HK-2 (cell line): Measurements from ENCODE around the gene TSSC4.

ENCODE experiments used
- DNase-seq: peaks from one replicate; pipeline ENCODE4 v3.0.0-alpha.2; 2018; ENCODE audit not compliant: unreplicated experiment

The TSSC4 gene

GRCh38 chr11:2400762-2401435 is 349 bp downstream of the TSSC4 start:
- no peak for DNase-seq

GRCh38 chr11:2401436-2401984 is 960 bp downstream of the TSSC4 start:
- no peak for DNase-seq

- DNase-seq, result no peak
Observed at GRCh38 chr11:2402106-2402505, 1.6 kb downstream of the TSSC4 start.

GRCh38 chr11:2402890-2403645 is 2.5 kb downstream of the TSSC4 start:
- DNase-seq, result no peak

GRCh38 chr11:2404735-2405196 is 4.2 kb downstream of the TSSC4 start:
- DNase-seq, result no peak

- DNase-seq, result no peak
Observed at GRCh38 chr11:2406451-2406850, 5.9 kb downstream of the TSSC4 start.

GRCh38 chr11:2406878-2407410 is 6.4 kb downstream of the TSSC4 start:
- no peak for DNase-seq

GRCh38 chr11:2408671-2409070 is 8.1 kb downstream of the TSSC4 start:
- DNase-seq, result no peak

- no peak for DNase-seq
Observed at GRCh38 chr11:2409126-2409525, 8.6 kb downstream of the TSSC4 start.

GRCh38 chr11:2409611-2410468 is 9.3 kb downstream of the TSSC4 start:
- no peak for DNase-seq

GRCh38 chr11:2410616-2411015 is 10.1 kb downstream of the TSSC4 start:
- DNase-seq, result no peak

- no peak for DNase-seq
Observed at GRCh38 chr11:2411446-2412305, 11.1 kb downstream of the TSSC4 start.

- DNase-seq, result no peak
Observed at GRCh38 chr11:2412323-2412722, 11.8 kb downstream of the TSSC4 start.

- DNase-seq, result no peak
Observed at GRCh38 chr11:2413742-2414579, 13.4 kb downstream of the TSSC4 start.

- DNase-seq, result no peak
Observed at GRCh38 chr11:2414616-2415015, 14.1 kb downstream of the TSSC4 start.

- no peak for DNase-seq
Observed at GRCh38 chr11:2415171-2415570, 14.6 kb downstream of the TSSC4 start.

- DNase-seq, result no peak
Observed at GRCh38 chr11:2415601-2416380, 15.2 kb downstream of the TSSC4 start.

- DNase-seq, result no peak
Observed at GRCh38 chr11:2416765-2417164, 16.2 kb downstream of the TSSC4 start.
